Adipose tissue (tissue), 3 donors: ENCODE measurements around the gene TMEM255B. TPM values are rescaled to one million over a fixed set of nuclear protein-coding genes. Genes with fewer than 3 reads are reported as not detected.

Experiments used
- H3K27ac ChIP-seq: one replicate; pipeline ENCODE4 v1.5.1; 2013; ENCODE audit warnings: low read depth, low read length
- WGBS, 3 donors: extraction: QIAGEN DNeasy Blood & Tissue Kit; methylation state at CpG; one replicate each; pipeline ENCODE4 v1.1.7; 2013; 5-methylcytosine and 5-hydroxymethylcytosine counted together
- polyA plus RNA-seq, 3 donors: library from polyadenylated mRNA; stranded (reverse); fragments of 200-250 nt; gene quantifications; one replicate each; pipeline ENCODE4 v1.2.3, GENCODE V29; 2013
- donor health status: healthy with polysubstance abuse.
- donor health status: Bipolar disorder and iron deficiency.
- donor health status: healthy.

TMEM255B gene
- polyA plus RNA-seq, 3 donors: 3.9 to 24.7 (median 14.2) TPM

DNA sequence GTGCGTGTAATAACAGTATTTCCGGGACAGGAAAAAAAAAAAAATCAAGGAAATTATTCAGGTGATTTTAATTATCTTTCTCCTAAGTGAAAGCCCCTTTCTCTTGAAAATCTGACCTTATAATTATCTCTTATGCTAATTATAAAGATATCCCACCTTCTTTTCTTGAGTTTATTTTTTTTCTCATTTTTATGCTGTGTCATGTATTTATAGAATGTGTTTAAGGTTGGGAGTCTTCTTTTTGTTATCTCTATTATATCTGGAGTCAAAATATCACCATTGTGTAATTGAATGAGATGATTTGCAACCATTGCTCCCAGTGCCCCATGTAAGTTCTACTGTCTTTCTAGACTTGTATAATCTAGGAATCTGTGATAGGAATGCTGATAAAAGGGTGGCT is 3.0 kb downstream of the TMEM255B start:
- no peak overlapping the region for H3K27ac ChIP-seq
- WGBS, 3 donors: 69 to 72% (median 71%) methylated on average over 2 of the region's 2 CpGs

DNA sequence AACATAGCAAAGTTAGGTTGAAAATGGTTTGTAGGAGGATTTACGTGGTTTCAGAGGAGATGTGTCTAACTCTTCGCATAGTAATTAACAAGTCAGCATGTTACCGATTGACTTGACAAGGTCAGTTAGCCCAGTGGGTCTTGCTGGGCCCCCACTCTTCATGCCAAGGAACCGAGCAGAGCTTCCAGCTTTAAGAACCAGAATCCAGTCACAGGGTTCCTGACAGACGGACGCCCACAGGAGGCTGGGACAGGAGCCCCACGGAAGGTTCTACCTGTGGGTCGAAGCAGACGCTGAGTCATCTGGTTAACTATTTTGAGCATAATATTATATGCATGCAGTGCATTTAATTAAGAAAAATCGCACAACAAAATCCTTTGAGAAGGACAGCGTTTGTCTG is 3.5 kb downstream of the TMEM255B start:
- 74 to 89% (median 86%) methylated on average over 11 of the region's 11 CpGs for WGBS, 3 donors
- no peak overlapping the region for H3K27ac ChIP-seq

DNA sequence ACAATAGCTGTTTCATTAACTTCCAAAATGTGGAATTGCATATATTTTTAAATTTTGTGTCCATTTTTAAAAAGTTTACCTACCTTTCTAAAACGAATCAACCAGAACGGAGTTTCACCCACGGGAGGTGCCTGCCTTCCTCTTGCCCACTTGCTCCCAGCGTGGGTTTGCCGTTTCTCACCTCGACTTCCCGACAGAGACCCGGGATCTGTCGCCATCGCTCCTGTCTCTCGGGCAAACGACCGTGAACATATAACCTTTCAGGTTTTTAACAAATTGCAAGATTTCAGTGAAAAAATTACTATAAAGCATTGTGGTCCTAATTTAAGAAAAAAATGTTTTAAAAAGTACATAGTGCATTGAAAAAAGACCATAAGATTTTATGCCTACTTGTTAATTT is 4.2 kb downstream of the TMEM255B start:
- H3K27ac ChIP-seq: no peak overlapping the region
- 82 to 87% (median 86%) methylated on average over 13 of the region's 13 CpGs for WGBS, 3 donors

DNA sequence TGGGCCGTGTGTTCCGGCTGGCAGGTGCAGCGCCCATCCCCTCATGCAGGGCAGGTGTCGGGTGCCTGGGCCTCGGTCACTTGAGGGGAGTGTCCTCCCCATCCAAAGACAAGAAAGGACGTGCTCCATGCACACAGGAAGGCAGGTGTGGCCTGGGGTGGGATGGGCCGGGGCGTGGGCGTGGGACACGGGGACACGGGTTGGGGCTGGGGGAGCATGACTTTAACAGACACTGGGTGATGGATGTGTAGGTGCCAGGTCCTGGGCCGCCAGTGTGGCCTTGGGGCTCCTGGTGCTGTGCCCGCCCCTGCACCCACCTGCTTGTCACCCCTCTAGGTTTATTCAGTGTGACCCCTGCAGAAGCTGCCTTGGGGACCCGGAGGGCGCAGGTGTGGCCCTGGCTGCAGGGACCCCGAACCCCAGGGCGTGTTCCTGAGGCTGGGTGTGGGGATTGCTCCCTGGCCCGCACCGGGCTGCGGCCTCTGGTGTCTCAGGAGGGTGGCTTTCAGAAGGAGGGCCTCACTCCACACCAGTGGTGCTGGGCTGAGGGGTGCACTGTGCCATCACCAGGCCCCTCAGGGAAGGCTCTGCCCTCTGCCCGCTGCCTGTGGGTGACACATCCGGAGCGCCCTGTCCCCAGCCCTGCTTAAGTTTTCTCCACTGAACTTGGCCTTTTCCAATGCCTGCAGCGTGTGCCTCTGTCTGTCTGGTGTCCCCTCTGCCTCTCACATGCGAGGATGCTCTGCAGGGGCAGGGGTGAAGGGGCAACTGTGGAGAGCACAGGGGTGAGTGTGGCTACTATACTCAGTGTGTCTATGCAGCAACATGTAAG is 5.2 kb downstream of the TMEM255B start:
- WGBS, 3 donors: 82 to 86% (median 86%) methylated on average over 24 to 25 of the region's 25 CpGs
- H3K27ac ChIP-seq: no peak overlapping the region

DNA sequence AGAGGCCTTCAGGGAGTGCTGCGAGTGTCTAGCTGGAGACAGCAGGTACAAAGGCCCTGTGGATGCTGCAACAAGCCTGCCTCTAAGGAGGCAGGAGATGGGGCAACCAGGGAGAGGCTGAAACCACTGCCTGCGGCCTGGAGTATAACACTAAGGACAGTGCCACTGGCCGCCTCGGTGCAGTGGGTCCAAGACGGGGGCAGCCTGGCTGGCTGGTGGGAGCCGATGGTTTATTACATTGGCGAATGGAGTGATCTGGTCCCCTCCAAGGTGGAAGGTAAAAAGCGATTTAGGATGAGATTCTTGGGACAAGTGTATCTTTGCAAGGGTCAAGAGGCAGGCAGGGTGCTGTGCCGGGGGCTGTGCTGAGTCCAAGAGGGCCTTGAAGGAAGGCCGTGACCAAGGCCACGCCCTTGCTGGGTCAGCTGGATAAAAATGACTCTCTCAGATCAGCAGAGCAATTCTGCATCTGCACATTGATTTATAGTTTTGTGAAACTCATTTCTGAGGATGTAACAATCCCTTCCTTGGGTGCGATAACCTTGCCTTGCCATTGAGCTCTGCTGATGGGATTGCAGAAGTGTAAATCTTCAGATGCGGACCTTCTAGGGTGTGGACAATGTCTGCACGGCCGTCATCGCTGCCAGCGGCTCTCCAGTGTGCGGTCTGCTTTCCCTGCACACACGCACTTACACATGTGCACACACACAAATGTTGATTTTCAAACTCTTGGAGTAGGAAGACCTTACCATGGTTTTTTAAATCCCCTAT is 6.0 kb downstream of the TMEM255B start:
- H3K27ac ChIP-seq: no peak overlapping the region
- WGBS, 3 donors: 83 to 90% (median 88%) methylated on average over 19 of the region's 19 CpGs

DNA sequence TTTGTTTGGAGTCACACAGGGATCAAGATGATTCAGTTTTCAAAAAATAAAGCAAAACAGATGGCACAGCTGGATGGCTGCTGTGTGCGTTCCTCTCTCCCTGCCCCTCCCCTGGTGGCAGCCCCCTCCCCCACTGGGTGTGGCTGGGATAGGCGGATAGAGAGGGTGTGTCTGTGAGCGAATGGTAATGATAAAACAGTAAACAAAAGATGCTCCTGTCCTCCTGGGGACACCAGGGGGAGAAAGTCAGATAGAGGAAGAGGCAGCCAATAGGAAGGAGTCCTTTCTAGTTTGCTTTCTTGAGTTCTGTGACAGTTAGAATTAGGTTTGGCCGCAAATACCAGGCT is 6.5 kb downstream of the TMEM255B start:
- no peak overlapping the region for H3K27ac ChIP-seq
- WGBS, 3 donors: 64 to 73% (median 68%) methylated on average over 4 of the region's 4 CpGs

DNA sequence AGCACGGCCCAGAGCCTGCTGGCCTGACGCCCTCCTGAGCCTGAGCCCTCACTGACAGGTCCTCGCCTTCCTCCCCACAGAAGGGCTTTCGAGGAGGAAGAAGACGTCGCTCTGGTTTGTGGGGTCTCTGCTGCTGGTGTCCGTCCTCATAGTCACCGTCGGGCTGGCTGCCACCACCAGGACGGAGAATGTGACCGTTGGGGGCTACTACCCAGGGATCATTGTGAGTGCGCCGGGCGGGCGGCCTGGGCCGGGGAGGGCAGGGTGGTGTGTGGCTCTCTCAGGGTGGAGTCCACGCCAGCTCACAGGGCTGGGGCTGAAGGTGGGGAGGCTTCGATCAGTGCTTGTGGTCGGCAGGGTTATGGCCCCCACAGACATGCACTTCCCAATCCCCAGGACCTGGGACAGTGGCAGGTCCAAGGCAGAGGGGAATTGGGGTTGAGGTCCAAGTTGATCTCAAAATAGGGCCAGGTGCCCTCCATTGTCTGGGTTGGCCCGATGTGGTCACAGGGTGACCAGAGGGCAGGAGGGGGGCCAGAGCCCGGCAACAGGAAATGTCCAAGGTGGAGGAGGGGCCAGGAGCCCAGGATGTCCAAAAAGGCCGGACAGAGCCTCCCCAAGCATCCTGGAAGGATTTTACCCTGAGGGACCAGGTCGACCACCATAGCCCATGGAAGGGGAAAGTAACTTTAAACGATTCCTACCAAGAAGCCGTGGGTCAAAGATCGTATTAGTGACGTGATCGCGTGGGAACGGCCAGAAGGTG is 7.2 kb downstream of the TMEM255B start:
- WGBS, 3 donors: 78 to 87% (median 86%) methylated on average over 30 of the region's 30 CpGs
- H3K27ac ChIP-seq: no peak overlapping the region

DNA sequence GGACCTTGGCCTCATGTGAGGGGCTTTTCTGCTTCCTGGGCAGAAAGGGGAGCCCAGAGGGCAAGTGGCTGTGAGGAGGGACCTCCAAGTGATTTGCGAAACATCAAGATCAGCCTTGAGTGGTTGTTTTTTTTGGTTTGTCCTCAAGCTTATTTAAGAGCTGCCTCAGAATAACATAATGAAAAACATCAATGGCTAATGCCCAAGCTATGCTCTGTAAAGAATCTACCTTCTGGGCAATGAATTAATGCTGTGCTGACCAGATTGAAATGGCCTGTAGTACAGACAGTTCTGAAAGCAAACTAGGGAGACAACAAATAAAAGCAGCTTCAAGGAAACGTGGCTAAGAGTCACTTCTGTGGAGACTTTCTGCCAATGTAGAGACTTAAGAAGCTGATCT is 8.3 kb downstream of the TMEM255B start:
- no peak overlapping the region for H3K27ac ChIP-seq
- WGBS, 3 donors: 78 to 90% (median 84%) methylated on average over 2 of the region's 2 CpGs

DNA sequence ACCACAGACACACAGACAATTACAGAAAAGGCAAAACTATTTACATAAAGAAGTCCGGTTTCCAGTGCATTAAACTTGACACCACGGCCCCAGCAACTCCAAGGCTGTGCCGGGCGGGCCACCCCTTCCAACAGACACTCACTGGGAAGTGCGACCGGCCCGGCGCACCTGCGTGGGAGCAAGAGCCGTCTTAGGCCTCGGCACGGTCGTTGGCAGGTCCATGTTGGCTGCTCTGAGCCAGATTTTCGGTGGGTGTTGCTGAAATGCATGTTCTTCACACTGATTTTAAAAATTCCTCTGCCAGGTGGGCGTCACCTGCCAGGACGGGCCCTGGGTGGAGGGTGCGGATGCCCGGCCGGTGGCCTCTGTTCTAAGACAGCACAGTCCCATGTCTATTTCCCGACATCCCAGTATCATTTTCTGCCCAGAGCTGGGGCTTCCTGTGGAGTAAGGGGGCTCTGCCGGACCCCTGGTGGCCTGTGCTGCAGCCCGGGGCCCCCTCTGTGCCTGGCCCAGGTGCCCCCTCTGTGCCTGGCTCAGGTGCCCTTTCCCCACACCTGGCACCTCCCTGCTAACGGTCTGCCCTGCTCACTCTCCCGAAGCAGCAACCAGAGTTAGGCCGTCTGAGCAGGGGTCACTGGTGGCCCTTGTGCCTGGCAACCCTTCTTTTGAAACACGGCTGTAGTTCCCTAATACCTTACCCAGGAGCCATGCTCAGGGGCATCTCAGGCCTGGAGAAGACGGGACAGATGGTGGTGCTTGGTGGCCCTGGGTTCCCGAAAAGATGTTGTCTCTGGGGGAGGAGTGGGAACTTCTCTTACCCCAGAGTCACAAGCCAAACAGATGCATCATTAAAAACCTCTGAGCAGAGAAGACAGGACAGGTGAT is 9.2 kb downstream of the TMEM255B start:
- WGBS, 3 donors: 88 to 95% (median 94%) methylated on average over 28 of the region's 28 CpGs
- no peak overlapping the region for H3K27ac ChIP-seq

DNA sequence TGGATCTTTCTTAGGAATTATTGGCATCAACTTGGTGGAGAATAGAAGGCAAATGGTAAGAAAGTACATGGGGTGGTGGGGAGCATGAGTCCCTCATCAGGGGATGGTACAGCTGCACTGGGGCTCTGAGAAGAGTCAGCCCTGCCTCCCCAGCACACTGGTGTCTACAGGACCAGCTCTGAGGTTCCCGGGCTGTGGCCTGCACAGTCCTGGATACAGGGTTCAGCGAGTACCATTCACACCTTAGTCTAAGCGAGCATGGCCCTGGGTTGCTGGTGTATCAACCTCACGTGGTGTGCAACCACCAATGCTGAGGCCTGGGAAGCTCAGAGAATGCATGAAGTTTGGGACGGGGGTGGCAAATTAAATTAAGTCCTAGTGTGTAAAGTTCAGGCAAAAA is 10.1 kb downstream of the TMEM255B start:
- H3K27ac ChIP-seq: no peak overlapping the region
- WGBS, 3 donors: 81 to 92% (median 89%) methylated on average over 5 of the region's 5 CpGs

DNA sequence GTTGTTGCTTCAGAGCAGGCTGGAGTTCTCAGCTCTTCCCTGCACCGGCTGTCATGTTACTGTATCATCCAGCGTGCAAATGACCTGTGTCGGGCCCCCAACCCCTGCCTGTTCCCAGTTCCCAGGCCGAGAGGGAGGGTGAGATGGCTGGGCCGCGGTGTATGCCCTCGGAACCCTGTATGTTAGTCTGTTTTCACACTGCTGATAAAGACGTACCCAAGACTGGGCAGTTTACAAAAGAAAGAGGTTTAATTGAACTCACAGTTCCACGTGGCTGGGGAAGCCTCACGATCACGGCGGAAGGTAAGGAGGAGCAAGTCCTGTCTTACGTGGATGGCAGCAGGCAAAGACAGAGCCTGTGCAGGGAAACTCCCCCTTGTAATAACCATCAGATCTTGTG is 10.9 kb downstream of the TMEM255B start:
- 67 to 83% (median 82%) methylated on average over 13 of the region's 13 CpGs for WGBS, 3 donors
- H3K27ac ChIP-seq: no peak overlapping the region

DNA sequence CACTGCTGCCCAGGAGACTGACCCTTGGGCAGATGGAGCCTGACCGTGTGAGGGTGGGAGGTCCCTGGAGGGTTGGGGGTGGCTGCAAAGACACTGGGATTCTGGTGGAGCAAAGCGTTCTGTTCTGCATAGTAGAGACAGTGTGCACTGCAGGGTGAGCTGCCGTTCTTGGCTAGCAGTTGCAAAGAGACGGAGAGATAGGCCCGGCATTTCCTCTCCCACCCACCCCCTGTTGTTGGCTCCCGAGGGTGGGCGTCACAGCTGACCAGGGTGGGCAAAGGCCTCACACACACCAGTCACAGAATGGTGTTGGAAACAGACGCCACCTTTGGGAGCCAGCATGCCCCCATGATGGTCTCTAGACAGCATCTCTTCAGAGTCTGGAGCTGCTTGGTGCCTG is 11.4 kb downstream of the TMEM255B start:
- WGBS, 3 donors: 74 to 88% (median 81%) methylated on average over 8 of the region's 8 CpGs
- no peak overlapping the region for H3K27ac ChIP-seq

DNA sequence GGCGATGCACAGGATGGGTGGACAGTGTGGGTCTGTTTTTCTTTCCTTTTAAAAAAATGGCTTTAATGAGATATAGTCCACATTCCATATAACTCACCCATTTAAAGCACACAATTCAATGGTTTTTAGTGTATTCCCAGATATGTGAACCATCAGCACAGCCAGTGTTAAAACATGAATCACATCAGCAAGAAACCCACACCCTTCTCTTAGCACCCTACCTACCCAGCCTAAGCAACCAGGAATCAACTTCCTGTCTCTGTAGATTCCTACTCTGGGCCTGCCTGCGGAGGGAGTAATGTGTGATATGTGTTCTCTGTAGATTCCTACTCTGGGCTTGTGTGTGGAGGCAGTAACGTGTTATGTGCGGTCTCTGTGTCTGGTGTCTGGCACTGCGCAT is 11.9 kb downstream of the TMEM255B start:
- WGBS, 3 donors: 93 to 95% (median 95%) methylated on average over 5 of the region's 5 CpGs
- H3K27ac ChIP-seq: no peak overlapping the region

DNA sequence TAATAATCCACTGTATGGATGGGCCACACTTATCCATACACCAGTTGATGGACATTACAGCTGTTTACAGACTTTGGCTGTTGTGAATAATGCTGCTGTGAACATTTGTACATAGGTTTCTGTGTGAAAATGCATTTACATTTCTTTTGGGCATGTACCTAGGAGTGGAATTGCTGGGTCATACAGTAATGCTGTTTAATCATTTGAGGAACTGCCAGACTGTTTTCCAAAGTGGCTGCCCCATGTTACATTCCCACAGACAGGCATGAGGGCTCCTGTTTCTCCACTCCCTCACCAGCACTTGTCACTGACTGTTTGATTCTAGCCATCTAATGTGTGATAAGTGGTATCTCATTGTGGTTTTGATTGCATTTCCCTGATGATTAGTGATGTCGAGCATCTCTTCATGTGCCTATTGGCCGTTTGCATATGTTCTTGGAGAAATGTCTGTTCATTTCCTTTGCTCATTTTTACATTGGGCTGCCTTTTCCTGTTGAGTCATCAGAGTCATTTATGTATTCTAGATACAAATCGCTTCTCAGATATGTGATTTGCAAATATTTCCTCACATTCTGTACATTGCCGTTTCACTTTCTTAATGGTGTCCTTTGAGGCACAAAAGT is 12.8 kb downstream of the TMEM255B start:
- H3K27ac ChIP-seq: no peak overlapping the region

DNA sequence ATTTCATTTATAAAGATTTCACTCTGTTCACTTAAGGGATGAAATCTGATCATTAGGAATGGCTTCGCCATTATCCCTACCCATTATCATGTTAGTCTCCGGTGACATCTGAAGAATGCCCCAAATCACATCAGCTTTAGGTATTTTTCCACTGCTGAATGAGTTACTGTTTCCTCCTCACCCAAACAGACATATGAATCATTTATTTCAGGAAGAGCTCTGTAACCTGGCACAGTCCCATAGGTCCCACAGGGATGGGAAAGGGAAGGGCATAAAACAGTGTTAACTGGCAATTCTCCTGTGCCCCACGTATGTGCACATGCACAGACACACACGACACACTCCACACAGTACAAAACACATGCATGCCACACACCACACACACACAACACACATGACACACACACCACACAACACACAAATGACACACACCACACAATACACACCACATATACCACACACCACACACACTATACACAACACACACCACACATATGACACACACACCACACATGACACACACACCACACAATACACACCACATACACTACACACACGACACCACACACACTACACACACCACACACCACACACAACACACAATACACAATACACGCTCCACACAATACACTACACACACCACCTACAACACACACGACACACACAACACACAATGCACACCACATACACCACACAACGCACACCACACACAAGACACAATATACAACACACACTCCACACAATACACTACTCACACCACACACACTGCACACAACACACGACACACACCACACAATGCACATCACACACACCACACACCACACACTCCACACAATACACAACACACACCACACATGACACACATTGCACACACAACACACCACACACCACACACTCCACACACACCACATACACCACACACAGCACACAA is 15.4 kb downstream of the TMEM255B start:
- WGBS, 3 donors: 64 to 82% (median 78%) methylated on average over 9 of the region's 9 CpGs
- no peak overlapping the region for H3K27ac ChIP-seq

More for the DNA sequence above, 12.8 kb downstream of the TMEM255B start:
- WGBS, 3 donors: 34 to 60% (median 42%) methylated on average over 4 of the region's 4 CpGs

DNA sequence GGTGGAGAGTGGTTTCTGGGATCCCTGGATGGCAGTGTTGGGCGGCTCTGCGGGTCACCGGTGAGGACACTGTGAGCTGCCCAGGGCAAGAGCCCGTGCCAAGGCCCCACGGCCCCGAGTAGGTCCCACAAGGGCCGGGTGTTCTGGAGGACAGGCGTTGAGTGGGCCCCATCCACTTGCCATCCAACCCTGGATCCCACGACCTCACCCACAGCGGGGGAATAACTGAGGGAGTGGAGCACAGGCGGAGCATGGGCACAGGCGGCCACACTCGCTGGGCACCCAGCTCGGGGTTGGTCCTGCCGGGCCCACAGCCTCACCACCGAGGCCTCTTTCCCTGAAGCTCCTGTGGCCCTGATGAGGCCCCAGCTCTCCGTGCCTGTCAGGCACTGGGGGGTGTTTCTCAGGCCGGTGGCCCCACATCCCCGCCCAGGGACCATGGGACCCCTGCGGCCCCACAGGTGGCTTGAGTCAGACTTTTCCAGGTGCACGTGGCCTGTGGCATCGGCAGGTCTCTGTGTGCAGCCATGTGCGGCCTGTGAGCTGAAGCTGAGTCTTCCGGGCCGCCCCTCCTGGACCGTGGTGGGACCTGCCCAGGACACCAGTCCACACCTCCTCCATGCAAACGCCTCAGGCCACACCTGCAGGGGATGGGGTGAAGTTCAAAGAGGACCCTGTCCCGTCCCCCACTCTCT is 16.6 kb downstream of the TMEM255B start:
- 88 to 91% (median 91%) methylated on average over 27 to 28 of the region's 28 CpGs for WGBS, 3 donors

More for the DNA sequence above, 16.6 kb downstream of the TMEM255B start:
- no peak overlapping the region for H3K27ac ChIP-seq
